GM19395 (cell line): ENCODE data around the gene OSCP1.
"Not testable (repeated sequence)": the region's sequence is repeated elsewhere in the genome, so short reads cannot be mapped to it uniquely, and the experiment has no call there.

Source experiments
- ATAC-seq: cut with Tn5 transposase; IDR thresholded peaks from one replicate; pipeline ENCODE4 v1.9.1; 2021; ENCODE audit warnings: mild to moderate bottlenecking, moderate library complexity; ENCODE audit not compliant: unreplicated experiment

Gene OSCP1

GRCh38 chr1:36450270-36450918 lies at the start of gene OSCP1:
Gene OSCP1 (minus strand): TSS chr1:36450451. CDS start chr1:36450369, 82 bp downstream.
- peak; percentile 96 for ATAC-seq

DNA sequence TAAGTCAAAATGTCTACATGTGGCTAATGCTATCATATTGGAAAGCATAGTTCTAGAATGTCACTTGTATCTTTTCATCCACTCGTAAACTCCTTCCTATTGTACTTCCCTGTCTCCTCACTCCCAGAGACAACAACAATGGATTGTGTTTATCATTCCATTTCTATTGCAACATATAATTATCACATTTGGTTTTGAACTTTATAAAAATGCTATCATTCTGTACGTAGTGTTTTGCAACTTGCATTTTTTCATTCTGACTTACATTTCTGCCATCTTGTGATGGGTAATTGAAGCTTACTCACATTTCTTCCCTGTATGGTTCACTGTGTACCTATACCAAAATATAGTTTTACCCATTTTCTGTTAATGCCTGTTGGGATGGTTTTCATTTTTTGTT lies 47.0 kb upstream of the OSCP1 start:
- ATAC-seq = no peak

GRCh38 chr1:36494971-36495370 lies 44.7 kb upstream of the OSCP1 start:
- no peak for ATAC-seq

DNA sequence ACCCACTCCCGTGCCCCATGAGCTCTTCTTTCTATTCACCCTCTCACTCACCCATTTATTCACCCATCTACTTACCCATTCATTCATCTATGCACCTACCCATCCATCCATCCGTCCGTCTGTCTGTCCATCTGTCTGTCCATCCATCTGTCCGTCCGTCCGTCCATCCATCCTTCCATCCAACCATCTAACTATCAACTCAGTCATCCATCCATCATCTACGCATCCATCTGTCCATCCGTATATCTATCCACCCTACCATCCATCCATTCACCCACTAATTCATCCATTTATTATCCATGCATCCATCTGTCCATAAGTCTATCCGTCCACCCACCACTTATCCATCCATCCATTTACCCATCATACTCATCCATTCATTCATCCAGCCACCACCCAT lies 43.3 kb upstream of the OSCP1 start:
- no peak for ATAC-seq

- ATAC-seq = no peak
These were observed 42.2 kb upstream of the OSCP1 start for GRCh38 chr1:36492491-36492890.

DNA sequence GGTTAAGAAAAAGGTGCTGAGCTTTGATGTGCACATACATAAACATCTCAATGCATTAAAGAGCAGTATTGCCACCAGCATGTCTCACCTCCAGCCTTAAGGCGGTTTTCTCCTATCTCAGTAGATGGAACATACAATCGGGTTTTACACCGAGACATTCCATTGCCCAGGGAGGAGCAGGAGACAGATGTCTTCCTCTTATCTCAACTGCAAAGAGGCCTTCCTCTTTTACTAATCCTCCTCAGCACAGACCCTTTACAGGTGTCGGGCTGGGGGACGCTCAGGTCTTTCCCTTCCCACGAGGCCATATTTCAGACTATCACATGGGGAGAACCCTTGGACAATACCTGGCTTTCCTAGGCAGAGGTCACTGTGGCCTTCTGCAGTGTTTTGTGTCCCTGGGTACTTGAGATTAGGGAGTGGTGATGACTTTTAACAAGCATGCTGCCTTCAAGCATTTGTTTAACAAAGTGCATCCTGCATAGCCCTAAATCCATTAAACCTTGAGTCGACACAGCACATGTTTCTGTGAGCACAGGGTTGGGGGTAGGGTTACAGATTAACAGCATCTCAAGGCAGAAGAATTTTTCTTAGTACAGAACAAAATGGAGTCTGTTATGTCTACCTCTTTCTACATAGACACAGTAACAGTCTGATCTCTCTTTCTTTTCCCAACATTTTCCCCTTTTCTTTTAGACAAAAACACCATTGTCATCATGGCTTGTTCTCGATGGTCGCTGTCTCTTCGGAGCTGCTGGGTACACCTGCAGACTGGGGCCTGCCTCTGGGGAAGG lies 39.2 kb upstream of the OSCP1 start:
- not testable (repeated sequence) for ATAC-seq

- no peak for ATAC-seq
These were observed 37.7 kb upstream of the OSCP1 start for GRCh38 chr1:36487906-36488305.

DNA sequence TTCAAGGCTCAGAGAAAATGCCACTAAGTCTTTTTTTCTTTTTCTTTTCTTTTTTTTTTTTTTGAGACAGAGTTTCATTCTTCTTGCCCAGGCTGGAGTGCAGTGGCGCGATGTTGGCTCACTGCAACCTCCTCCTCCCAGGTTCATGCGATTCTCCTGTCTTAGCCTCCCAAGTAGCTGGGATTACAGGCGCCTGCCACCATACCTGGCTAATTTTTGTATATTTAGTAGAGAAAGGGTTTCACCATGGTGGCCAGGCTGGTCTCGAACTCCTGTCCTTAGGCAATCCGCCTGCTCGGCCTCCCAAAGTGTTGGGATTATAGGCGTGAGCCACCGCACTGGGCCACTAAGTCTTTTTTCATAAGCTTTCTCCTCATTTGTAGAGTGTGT lies 37.1 kb upstream of the OSCP1 start:
- ATAC-seq = not testable (repeated sequence)

GRCh38 chr1:36486439-36487335 lies 36.4 kb upstream of the OSCP1 start:
- ATAC-seq = no peak

GRCh38 chr1:36486093-36486438 lies 35.8 kb upstream of the OSCP1 start:
- ATAC-seq = no peak

GRCh38 chr1:36484099-36484498 lies 33.8 kb upstream of the OSCP1 start:
- ATAC-seq = no peak

- no peak for ATAC-seq
These were observed 32.6 kb upstream of the OSCP1 start, which contains the start of gene CSF3R for GRCh38 chr1:36482724-36483388. Gene CSF3R (minus strand): TSS chr1:36482913. CDS start chr1:36479496, 3,417 bp downstream.

- ATAC-seq = no peak
These were observed 31.8 kb upstream of the OSCP1 start for GRCh38 chr1:36481771-36482723.

DNA sequence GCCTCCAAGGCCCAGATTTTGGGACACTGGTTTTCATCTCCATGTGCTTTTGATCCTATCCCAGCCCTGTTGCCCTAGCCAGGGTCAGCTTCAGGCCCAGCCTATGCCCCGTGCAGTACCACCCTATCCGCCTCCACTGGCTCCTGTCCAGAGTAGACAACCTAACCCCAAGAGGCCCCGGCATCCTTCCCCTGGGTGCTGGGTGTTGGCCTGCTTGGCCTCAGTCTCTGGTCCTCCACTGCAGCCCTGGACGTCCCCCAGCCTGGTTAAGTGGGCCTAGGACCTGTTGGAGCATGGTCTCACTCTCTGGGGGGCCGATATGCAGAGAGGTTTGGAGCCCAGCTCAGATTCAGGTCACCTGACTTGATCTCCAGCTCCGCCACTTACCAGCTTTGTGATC lies 30.8 kb upstream of the OSCP1 start:
- no peak for ATAC-seq

DNA sequence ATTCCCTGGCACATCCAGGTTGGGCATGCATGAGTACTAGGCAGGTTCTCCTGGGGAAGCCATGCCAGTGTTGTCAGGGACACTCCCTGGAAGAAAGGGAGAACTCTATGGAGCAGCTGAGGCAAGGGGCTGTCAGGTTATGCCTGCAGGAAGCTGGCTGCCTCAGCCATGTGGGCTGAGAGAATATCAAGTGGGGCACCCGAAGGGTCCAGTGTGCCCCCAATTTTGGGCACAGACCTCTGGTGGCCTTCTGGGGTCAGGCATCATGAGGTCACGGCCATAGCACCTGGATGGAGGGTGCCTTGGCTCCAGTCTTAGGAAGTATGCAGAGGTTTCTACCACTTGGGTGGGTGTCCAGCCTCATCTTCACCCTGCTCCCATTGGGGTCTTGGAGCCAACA lies 29.9 kb upstream of the OSCP1 start:
- no peak for ATAC-seq

- ATAC-seq = no peak
These were observed 29.3 kb upstream of the OSCP1 start for GRCh38 chr1:36479505-36480051.

GRCh38 chr1:36477615-36478014 lies 27.4 kb upstream of the OSCP1 start:
- not testable (repeated sequence) for ATAC-seq

DNA sequence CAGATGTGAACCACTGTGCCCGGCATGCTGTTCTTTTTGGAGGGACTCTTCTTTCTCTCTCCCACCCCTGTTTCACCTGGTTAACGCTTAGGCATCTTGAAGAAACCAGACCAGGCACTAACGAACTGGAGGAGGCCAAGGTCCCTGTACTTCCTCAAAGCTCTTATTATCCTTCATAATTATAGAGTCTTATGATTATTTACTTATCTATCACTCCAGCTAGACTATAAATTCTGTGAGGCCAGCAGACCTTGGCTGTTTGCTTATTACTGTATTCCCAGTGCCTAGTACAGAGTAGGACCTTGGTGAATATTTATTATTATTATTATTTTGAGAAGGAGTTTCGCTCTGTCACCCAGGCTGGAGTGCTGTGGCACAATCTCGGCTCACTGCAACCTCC lies 26.7 kb upstream of the OSCP1 start:
- ATAC-seq = no peak

DNA sequence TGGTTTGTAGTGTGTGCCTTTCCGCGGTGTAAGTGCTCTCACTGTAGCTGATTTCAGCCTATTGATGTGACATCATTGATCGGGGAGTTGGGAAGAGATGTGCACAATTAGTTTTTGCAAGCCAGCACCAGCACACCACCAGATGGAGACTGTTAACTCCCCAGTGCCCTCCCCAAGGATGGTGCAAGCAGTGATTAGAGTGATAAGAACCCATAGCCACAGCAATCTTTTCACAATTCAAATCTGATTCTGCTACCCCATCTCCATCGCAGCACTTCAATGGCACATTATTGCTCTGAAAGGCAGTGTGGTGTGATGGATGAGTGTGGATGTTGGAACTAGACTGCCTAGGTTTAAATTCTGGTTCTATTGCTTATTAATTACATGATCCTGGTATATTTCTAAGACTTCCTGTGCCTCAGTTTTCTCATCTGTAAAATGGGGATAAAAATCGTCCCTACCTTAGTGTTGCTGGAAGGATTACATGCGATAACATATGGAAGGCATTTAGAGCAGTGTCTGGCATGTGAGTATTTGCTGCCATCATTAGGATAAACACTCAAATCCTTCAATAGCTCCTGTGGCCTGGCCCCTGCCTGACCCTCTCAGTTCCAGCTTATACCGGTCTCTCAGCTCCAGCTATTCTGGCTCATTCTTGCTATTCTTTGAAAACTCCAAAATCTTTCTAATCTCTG lies 25.8 kb upstream of the OSCP1 start:
- ATAC-seq = no peak
